Right cardiac atrium (tissue), 5 donors: Measurements from ENCODE around the gene ARHGAP15. TPM values are rescaled to one million over a fixed set of nuclear protein-coding genes. Genes with fewer than 3 reads are reported as not detected.

Source experiments
- ATAC-seq, 2 donors: fragments of 200-7000 bp; cut with Tn5 transposase; one replicate each; pipeline versions ENCODE4 v1.8.0 to v1.9.1; 2020; ENCODE audit warnings: moderate library complexity in 2 of 2, mild to moderate bottlenecking in 1 of 2
- DNase-seq, 3 donors: peaks; one replicate each; pipeline ENCODE4 v3.0.0-alpha.2; 2020
- H3K27ac ChIP-seq: one replicate; pipeline ENCODE4 v1.5.1; 2013; ENCODE audit warnings: mild to moderate bottlenecking, low read length, control low read depth, moderate library complexity
- H3K27me3 ChIP-seq: one replicate; pipeline ENCODE4 v1.6.1; 2013; ENCODE audit not compliant: control insufficient read depth, insufficient read depth
- H3K4me1 ChIP-seq: one replicate; pipeline ENCODE4 v1.6.1; 2013; ENCODE audit warnings: low read length; ENCODE audit not compliant: control insufficient read depth, insufficient read depth
- H3K4me3 ChIP-seq: one replicate; pipeline ENCODE4 v1.5.1; 2013; ENCODE audit warnings: low read length, control low read depth
- H3K9me3 ChIP-seq: one replicate; pipeline ENCODE4 v1.6.1; 2013; ENCODE audit warnings: low read length; ENCODE audit not compliant: control insufficient read depth
- WGBS: extraction: QIAGEN DNeasy Blood & Tissue Kit; methylation state at CpG from one replicate; pipeline ENCODE4 v1.1.7; 2013; 5-methylcytosine and 5-hydroxymethylcytosine counted together
- intact Hi-C, 4 donors: fragments of 100-400 bp; cut with DNase I; formaldehyde crosslinking; loops; one replicate each; pipeline versions ENCODE4 v1.11.0 to v1.14.0; 2022 to 2023
- polyA plus RNA-seq: library from polyadenylated mRNA; stranded (reverse); fragments of 200-250 nt; gene quantifications from one replicate; pipeline ENCODE4 v1.2.3, GENCODE V29; 2013
- total RNA-seq, 4 donors: library from RNA; stranded (reverse); fragmentation: NEBNext Ultra II Directional; extraction: Animal tissue kit (Norgen Biotek cat#: 25700); gene quantifications; one replicate each; pipeline ENCODE4 v1.2.1, GENCODE V29; 2021
- donor health status: healthy with polysubstance abuse.
- donor health status: DM: no; HTN: yes; CAD: no.
- donor health status: DM: no; HTN: no; CAD: no.
- donor health status: DM: no; HTN: yes; CAD: no; lungs with severe emphysema.
- donor health status: DM: yes; HTN: yes; CAD: no.

ARHGAP15 gene
- total and polyA plus RNA-seq, 5 donors = 4.5 to 8.4 (median 6.5) TPM

DNA sequence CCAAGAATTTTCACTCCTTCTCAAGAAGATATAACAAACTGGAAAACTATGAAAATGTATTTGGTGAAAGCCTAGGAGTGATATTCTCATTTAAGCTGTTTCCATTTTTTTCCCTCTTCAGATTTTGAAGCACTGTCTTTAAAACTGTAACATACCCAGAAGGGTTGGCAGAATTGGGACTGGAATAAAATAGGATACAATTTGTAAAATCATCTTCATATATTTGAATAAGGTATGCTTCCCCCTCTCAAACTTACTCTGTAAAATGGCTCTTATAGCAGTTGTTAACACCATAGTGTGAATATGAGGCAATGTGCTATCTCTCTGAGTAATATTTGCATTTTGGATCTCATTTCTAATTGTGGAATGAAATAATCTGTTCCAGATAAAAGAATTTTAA, 676.4 kb downstream of the ARHGAP15 start:
- H3K9me3 ChIP-seq = no peaks in the 10 kb centered on the region
- ATAC-seq = no peak
- H3K4me3 ChIP-seq = no peak overlapping the region
- H3K27ac ChIP-seq = no peak overlapping the region
- H3K27me3 ChIP-seq = no peaks in the 10 kb centered on the region
- no peak for DNase-seq
- intact Hi-C loops = no loop called here
- H3K4me1 ChIP-seq = peaks cover 3% of the 10 kb centered on the region

DNA sequence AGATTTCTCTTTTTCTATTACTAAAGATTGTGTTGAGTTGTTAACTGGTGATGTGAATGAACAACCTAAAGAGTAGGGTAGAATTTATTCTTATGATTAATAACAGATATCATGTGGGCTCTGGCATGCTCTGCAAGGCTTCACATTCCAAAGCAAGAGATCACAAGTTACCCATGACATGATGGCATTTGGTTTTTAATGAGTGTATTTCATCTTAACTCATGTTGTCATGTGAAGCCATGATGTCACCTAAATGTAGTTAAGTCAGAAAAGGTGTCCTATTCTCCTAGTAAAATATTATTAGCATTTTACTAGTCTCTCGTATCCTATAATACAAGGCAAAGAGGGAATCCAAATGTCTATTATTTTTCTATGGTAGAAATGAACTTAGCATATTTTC, 678.0 kb downstream of the ARHGAP15 start:
- Histone ChIP-seq H3K9me3 (no peaks in the 10 kb centered on the region), H3K4me1 (peaks cover 3% of the 10 kb centered on the region), H3K27ac (no peak overlapping the region), H3K4me3 (no peak overlapping the region), H3K27me3 (no peaks in the 10 kb centered on the region)
- ATAC-seq (no peak), DNase-seq (no peak)
- WGBS = 84% methylated on average over 1 of the region's 1 CpG
- intact Hi-C loops = no loop called here

- H3K27me3 ChIP-seq = no peaks in the 10 kb centered on the region
- peaks cover 3% of the 10 kb centered on the region for H3K4me1 ChIP-seq
- H3K4me3 ChIP-seq = no peak overlapping the region
- DNase-seq (peak; percentile 31 to 83 (median 65)), ATAC-seq (peak; percentile 77 to 95)
- H3K27ac ChIP-seq = no peak overlapping the region
- 76% methylated on average over 1 of the region's 1 CpG for WGBS
- H3K9me3 ChIP-seq = no peaks in the 10 kb centered on the region
- intact Hi-C loops = no loop called here
These were observed 678.5 kb downstream of the ARHGAP15 start for GRCh38 chr2:143807671-143808070.

- no peak overlapping the region for H3K27ac ChIP-seq
- no peak overlapping the region for H3K4me3 ChIP-seq
- intact Hi-C loops = no loop called here
- WGBS = 98% methylated on average over 1 of the region's 1 CpG
- H3K4me1 ChIP-seq = peaks cover 3% of the 10 kb centered on the region
- no peaks in the 10 kb centered on the region for H3K9me3 ChIP-seq
- no peak for ATAC-seq
- DNase-seq = no peak
- H3K27me3 ChIP-seq = no peaks in the 10 kb centered on the region
These were observed 678.9 kb downstream of the ARHGAP15 start for GRCh38 chr2:143808166-143808565.

DNA sequence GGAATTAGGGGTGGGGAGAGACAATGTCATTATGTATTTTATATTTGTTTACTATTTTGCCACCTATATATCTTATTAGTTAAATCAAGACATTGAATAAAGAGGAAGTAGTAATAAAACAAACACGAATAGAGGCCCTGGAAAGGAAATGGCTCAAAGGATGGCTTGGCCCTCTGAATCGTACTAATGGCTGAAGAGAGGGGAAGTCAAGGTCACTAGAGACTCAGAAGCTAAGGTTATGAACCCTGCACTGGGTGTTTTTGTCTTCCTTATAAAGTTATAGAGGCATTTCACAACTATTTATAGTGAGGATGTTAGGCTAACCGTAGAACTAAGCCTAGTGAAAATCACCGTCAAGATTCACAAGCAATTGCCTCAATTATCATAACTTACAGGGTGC, 685.9 kb downstream of the ARHGAP15 start:
- H3K4me1 ChIP-seq = no peaks in the 10 kb centered on the region
- 51% methylated on average over 4 of the region's 4 CpGs for WGBS
- ATAC-seq (no peak), DNase-seq (no peak)
- H3K9me3 ChIP-seq = no peaks in the 10 kb centered on the region
- H3K27me3 ChIP-seq = no peaks in the 10 kb centered on the region
- intact Hi-C loops = no loop called here
- no peak overlapping the region for H3K27ac ChIP-seq
- H3K4me3 ChIP-seq = no peak overlapping the region

DNA sequence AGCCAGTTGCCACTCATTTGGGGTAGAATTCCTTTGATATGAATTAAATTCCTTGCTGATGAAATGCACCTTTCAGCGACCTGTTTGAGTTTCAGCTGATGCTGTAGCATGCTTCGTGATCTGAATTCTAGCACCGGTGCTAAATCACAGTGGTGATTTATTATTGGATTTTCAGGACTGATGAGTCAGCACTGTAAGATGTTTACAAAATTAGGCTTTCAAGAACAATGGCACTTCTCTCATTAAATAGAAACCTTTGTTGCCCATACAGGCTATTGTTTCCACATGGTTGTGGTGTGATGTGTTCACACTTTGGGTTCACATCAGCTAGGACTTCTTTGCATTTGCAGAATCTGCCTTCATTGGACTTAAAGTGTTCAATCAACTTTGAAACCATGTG, 687.7 kb downstream of the ARHGAP15 start:
- 80% methylated on average over 3 of the region's 3 CpGs for WGBS
- H3K27me3 ChIP-seq = no peaks in the 10 kb centered on the region
- H3K4me3 ChIP-seq = no peak overlapping the region
- intact Hi-C loops = no loop called here
- ATAC-seq = no peak
- H3K9me3 ChIP-seq = no peaks in the 10 kb centered on the region
- no peak for DNase-seq
- H3K27ac ChIP-seq = no peak overlapping the region
- no peaks in the 10 kb centered on the region for H3K4me1 ChIP-seq
